ENCODE results near the gene ZDHHC23. TPM values are rescaled to one million over a fixed set of nuclear protein-coding genes. Genes with fewer than 3 reads are reported as not detected.

Gene ZDHHC23
- total and polyA plus RNA-seq, 2 of the 13 experiments (the other 11 are each of a cell fraction or from before 2014, with no cell fraction given) = 1.6 to 8.8 TPM

DNA sequence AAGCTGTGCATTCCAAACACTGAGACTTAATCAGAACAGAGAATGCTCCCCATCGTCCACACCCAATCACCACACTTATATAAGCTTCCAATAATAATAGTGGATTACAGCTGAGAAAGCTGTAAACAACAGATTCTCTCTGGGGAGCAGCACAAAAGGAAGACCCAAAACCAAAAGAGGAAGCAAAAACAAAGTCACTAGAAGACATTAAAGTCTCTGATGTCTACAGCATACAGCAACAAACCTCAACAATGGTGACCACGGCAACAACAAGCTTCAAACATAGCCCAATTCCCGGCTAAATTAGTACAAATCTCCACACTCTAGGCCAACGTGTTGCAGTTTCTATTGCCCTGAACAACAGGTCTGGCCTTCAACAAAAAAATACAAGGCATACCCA, 37.7 kb downstream of the ZDHHC23 start:
- Histone ChIP-seq H3K27me3 (ENCODE audit: control insufficient read depth in 1 of 2, insufficient read depth in 2 of 2, low read length in 2 of 2) (no peaks in the 10 kb centered on the region; a peak in 1 of 5 replicates), H3K4me2 (ENCODE audit: low read depth, low read length) (no peak overlapping the region), H3K36me3 (replicated peaks in 1 of 2; ENCODE audit: control insufficient read depth in 1 of 2, insufficient read depth in 2 of 2, low read length in 2 of 2) (no peaks in the 10 kb centered on the region), H3K27ac (ENCODE audit: extremely low read length, insufficient read depth, low read length) (no peak overlapping the region), H3K4me3 (replicated peaks in 1 of 3; ENCODE audit: insufficient read depth in 1 of 3, low read depth in 2 of 3, low read length in 3 of 3) (no peak overlapping the region), H3K79me2 (ENCODE audit: insufficient read depth, low read length) (no peaks in the 10 kb centered on the region), H3K9ac (ENCODE audit: insufficient read depth, low read depth, low read length) (no peak overlapping the region), H4K20me1 (ENCODE audit: insufficient read depth, low read length) (no peaks in the 10 kb centered on the region), H3K9me3 (ENCODE audit: low read length) (no peaks in the 10 kb centered on the region), H2AFZ (ENCODE audit: low read length) (no peak overlapping the region), H3K4me1 (ENCODE audit: insufficient read depth, low read length) (no peaks in the 10 kb centered on the region)
- intact Hi-C loops (cut with micrococcal nuclease; ENCODE audit: unreplicated experiment) = no loop called here
- FAIRE-seq (no peak), ATAC-seq (no peak), DNase-seq (ENCODE audit: low spot score) (no peak)
- no TSS peak for BruUV-seq (replicated peaks)
- ChIA-PET CTCF (ENCODE audit: low intra/inter-chr PET ratio, low total read pairs) (no interaction called here), POLR2A (no interaction called here)
- in situ Hi-C loops (cut with HindIII; ENCODE audit: extremely low pct_ligation_motif_present, low pct_unique_long_range_greater_than_20kb) = no loop called here
- 9% methylated on average over 4 of the region's 4 CpGs for WGBS (ENCODE audit: low lambda C conversion rate)
- no peak for TF ChIP-seq ZNF746 (CRISPR knock-in tag; IDR thresholded peaks at IDR 0.05)
- no peak for TF ChIP-seq ZNF180 (CRISPR knock-in tag; IDR thresholded peaks at IDR 0.05; ENCODE audit: borderline replicate concordance, low read depth)
- TF ChIP-seq POGZ (CRISPR knock-in tag; IDR thresholded peaks at IDR 0.05) = no peak
- TF ChIP-seq CEBPG (CRISPR knock-in tag; IDR thresholded peaks at IDR 0.05) = no peak
- TF ChIP-seq ZNF589 (CRISPR knock-in tag; conservative IDR thresholded peaks at IDR 0.05) = no peak
- TF ChIP-seq, protein P1, sequence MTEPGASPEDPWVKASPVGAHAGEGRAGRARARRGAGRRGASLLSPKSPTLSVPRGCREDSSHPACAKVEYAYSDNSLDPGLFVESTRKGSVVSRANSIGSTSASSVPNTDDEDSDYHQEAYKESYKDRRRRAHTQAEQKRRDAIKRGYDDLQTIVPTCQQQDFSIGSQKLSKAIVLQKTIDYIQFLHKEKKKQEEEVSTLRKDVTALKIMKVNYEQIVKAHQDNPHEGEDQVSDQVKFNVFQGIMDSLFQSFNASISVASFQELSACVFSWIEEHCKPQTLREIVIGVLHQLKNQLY (CRISPR knock-in tag; IDR thresholded peaks at IDR 0.05) = no peak
- no peak for TF ChIP-seq ZBTB21 (CRISPR knock-in tag; IDR thresholded peaks at IDR 0.05)
- no peak for TF ChIP-seq HOXA5 (CRISPR knock-in tag; IDR thresholded peaks at IDR 0.05)
- no peak for TF ChIP-seq SAP130 (CRISPR knock-in tag; IDR thresholded peaks at IDR 0.05; ENCODE audit: low read depth)
- no peak for TF ChIP-seq ZKSCAN8 (CRISPR knock-in tag; IDR thresholded peaks at IDR 0.05; ENCODE audit: borderline replicate concordance)
- TF ChIP-seq PHF21A (CRISPR knock-in tag; IDR thresholded peaks at IDR 0.05) = no peak
- TF ChIP-seq YY1 (IDR thresholded peaks at IDR 0.05; ENCODE audit: insufficient read depth, insufficient replicate concordance, low read depth, low read length) = no peak
- TF ChIP-seq MBD4 (IDR thresholded peaks at IDR 0.05; ENCODE audit: borderline replicate concordance, low read length) = no peak
- TF ChIP-seq, protein P2, sequence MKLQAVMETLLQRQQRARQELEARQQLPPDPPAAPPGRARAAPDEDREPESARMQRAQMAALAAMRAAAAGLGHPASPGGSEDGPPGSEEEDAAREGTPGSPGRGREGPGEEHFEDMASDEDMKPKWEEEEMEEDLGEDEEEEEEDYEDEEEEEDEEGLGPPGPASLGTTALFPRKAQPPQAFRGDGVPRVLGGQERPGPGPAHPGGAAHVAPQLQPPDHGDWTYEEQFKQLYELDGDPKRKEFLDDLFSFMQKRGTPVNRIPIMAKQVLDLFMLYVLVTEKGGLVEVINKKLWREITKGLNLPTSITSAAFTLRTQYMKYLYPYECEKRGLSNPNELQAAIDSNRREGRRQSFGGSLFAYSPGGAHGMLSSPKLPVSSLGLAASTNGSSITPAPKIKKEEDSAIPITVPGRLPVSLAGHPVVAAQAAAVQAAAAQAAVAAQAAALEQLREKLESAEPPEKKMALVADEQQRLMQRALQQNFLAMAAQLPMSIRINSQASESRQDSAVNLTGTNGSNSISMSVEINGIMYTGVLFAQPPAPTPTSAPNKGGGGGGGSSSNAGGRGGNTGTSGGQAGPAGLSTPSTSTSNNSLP (IDR thresholded peaks at IDR 0.05; ENCODE audit: low read depth, low read length) = no peak
